Measurements from ENCODE around the gene MIOX.

DNA sequence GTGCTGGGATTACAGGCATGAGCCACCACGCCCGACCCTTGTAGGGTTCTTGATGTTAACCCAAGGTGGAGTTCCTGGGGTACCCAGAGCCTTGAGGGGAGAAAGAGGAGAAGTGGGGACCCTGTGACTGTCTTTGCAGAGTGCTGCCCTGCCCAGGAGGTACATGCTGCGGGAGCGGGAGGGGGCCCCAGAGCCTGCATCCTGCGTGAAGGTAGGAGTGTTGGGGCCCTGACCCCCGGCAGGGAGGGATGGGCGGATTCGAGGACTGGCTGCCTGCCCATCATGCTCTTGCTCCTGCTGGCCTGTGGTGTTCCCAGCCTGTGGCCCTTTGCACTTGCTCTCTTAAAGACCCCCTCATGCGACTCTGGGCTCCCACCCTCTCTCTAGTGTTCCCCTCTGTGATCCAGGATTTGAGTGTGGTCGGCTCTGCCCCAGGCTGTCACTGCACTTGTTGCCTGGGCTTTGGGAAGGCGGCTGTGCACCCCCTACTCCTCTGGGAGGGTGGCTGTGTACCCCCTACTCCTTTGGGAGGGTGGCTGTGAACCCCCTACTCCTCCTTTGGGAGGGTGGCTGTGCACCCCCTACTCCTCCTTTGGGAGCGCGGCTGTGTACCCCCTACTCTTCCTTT, 34.3 kb downstream of the MIOX start:
- TF ChIP-seq, protein P1, sequence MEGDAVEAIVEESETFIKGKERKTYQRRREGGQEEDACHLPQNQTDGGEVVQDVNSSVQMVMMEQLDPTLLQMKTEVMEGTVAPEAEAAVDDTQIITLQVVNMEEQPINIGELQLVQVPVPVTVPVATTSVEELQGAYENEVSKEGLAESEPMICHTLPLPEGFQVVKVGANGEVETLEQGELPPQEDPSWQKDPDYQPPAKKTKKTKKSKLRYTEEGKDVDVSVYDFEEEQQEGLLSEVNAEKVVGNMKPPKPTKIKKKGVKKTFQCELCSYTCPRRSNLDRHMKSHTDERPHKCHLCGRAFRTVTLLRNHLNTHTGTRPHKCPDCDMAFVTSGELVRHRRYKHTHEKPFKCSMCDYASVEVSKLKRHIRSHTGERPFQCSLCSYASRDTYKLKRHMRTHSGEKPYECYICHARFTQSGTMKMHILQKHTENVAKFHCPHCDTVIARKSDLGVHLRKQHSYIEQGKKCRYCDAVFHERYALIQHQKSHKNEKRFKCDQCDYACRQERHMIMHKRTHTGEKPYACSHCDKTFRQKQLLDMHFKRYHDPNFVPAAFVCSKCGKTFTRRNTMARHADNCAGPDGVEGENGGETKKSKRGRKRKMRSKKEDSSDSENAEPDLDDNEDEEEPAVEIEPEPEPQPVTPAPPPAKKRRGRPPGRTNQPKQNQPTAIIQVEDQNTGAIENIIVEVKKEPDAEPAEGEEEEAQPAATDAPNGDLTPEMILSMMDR (IDR thresholded peaks at IDR 0.05; ENCODE audit: extremely low read depth in 1 of 2, insufficient read depth in 1 of 2, low read depth in 1 of 2, low read length in 2 of 2), result no peak
- TF ChIP-seq JUN (IDR thresholded peaks at IDR 0.05; ENCODE audit: borderline replicate concordance, insufficient read depth, insufficient read length, low read depth), result no peak
